Measurements from ENCODE around the gene OR5K1. TPM values are rescaled to one million over a fixed set of nuclear protein-coding genes. Genes with fewer than 3 reads are reported as not detected.

The OR5K1 gene
- polyA plus RNA-seq, 1 experiment: not detected

DNA sequence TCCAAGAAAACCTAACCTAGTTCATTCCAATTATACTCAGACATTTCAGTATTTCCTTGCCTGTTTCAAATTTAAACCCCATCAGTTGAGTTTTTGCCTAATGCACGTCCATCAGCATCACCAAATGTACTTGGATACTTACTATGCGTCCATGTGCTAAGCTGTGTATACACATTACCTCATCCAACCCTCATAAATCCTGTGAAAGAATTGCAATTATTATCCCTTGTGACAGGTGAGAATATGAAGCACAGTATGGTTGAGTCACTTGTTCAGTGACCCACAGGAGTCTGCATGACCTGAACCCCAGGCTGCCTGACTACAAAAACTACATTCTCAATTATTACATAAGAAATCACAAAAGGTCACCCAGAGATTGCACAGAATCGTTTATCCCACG, 37.0 kb downstream of the OR5K1 start:
- no peak overlapping the region for H3K27ac ChIP-seq (ENCODE audit: low read depth, low read length)
- no peaks in the 10 kb centered on the region for H3K9me3 ChIP-seq (ENCODE audit: control insufficient read depth, insufficient read depth, low read length)
- CTCF ChIA-PET: no interaction called here
- peaks cover 4% of the 10 kb centered on the region for H3K27me3 ChIP-seq (ENCODE audit: control insufficient read depth, insufficient read depth, low read length)
- TF ChIP-seq, protein P1, sequence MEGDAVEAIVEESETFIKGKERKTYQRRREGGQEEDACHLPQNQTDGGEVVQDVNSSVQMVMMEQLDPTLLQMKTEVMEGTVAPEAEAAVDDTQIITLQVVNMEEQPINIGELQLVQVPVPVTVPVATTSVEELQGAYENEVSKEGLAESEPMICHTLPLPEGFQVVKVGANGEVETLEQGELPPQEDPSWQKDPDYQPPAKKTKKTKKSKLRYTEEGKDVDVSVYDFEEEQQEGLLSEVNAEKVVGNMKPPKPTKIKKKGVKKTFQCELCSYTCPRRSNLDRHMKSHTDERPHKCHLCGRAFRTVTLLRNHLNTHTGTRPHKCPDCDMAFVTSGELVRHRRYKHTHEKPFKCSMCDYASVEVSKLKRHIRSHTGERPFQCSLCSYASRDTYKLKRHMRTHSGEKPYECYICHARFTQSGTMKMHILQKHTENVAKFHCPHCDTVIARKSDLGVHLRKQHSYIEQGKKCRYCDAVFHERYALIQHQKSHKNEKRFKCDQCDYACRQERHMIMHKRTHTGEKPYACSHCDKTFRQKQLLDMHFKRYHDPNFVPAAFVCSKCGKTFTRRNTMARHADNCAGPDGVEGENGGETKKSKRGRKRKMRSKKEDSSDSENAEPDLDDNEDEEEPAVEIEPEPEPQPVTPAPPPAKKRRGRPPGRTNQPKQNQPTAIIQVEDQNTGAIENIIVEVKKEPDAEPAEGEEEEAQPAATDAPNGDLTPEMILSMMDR (IDR thresholded peaks at IDR 0.05; ENCODE audit: low read depth, low read length): no peak
- POLR2A ChIA-PET: no interaction called here
- no peak for DNase-seq (ENCODE audit: low read depth, low spot score)
- H3K4me3 ChIP-seq (ENCODE audit: low read depth, low read length): no peak overlapping the region

DNA sequence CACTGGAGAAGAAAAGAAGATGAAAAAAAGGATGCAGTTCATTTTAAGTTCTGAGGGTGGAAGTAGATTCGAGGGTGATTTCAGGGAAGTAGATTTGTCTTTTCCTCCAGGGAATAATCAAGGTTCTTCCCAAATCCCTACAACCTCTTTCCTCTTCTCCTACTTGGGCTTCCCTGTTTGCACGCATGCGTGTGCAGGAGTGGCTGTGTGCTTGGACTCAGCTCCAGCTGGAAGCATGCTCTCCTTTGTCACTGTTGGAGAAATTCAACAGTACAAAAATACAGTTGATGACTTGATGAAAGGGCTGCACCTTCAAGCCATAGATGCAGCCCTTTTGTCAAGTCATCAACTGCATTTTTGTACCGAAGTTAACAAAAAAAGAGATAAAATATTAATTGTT, 38.3 kb downstream of the OR5K1 start:
- CTCF ChIA-PET: no interaction called here
- Histone ChIP-seq H3K4me3 (ENCODE audit: low read depth, low read length) (no peak overlapping the region), H3K9me3 (ENCODE audit: control insufficient read depth, insufficient read depth, low read length) (no peaks in the 10 kb centered on the region), H3K27ac (ENCODE audit: low read depth, low read length) (no peak overlapping the region), H3K27me3 (ENCODE audit: control insufficient read depth, insufficient read depth, low read length) (peaks cover 4% of the 10 kb centered on the region)
- DNase-seq (ENCODE audit: low read depth, low spot score): no peak
- POLR2A ChIA-PET: no interaction called here
- TF ChIP-seq, protein P1 (IDR thresholded peaks at IDR 0.05; ENCODE audit: low read depth, low read length): no peak

DNA sequence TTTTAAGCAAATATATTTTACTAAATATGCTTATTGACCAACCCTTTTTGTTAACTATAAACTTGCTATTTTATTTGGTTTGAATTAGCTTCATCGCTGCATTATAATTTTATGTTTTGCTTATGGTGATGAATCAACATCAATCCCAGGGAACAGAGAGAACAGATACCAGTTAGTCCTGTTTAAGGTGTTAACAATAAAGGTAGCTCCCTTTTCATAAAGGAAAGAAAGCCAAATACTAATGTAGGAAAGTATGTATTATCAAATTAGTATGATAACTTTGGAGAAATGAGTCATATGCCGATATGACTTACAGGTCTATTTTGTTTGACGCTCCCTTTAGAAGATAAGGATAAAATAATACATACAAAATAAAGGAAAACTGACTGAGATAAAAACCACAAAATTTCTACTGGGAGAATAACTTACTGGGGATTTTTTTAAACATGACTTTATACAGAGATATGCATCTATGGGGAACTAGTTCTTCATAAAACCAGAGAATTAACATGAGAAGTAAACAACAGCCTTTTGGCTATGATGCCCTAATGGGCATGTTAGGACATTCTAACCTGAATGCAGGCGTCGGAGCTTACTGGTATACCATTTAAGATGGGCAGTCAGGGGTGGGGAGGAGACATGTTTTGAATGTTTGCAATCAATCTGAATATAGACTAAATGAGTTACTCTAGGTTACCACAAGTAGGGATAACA, 39.0 kb downstream of the OR5K1 start:
- DNase-seq (ENCODE audit: low read depth, low spot score): no peak
- H3K4me3 ChIP-seq (ENCODE audit: low read depth, low read length): no peak overlapping the region
- ChIA-PET CTCF (no interaction called here), POLR2A (no interaction called here)
- H3K27ac ChIP-seq (ENCODE audit: low read depth, low read length): no peak overlapping the region
- peaks cover 4% of the 10 kb centered on the region for H3K27me3 ChIP-seq (ENCODE audit: control insufficient read depth, insufficient read depth, low read length)
- H3K9me3 ChIP-seq (ENCODE audit: control insufficient read depth, insufficient read depth, low read length): no peaks in the 10 kb centered on the region
- TF ChIP-seq, protein P1 (IDR thresholded peaks at IDR 0.05; ENCODE audit: low read depth, low read length): no peak

DNA sequence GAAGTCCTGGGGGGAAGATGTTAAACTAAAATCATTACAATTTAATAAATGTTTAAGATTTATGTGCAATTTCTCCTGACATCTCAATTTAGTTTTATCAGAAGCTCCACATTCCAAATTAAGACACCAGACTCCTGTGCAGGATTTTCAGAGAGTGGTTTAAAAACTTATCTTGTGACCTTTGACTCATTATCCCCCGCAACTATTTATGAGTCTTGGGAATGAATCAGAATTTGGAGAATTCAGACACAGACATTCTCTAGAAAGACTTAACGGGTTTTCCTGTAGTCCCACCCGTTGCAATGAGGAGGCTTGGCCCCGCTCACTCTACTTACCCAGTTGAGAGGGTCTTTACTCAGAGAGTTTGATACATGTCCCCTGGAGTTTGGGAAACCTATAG, 41.5 kb downstream of the OR5K1 start:
- CTCF ChIA-PET: no interaction called here
- no peak for DNase-seq (ENCODE audit: low read depth, low spot score)
- TF ChIP-seq, protein P1 (IDR thresholded peaks at IDR 0.05; ENCODE audit: low read depth, low read length): no peak
- POLR2A ChIA-PET: no interaction called here
- Histone ChIP-seq H3K27ac (ENCODE audit: low read depth, low read length) (no peak overlapping the region), H3K9me3 (ENCODE audit: control insufficient read depth, insufficient read depth, low read length) (no peaks in the 10 kb centered on the region), H3K4me3 (ENCODE audit: low read depth, low read length) (no peak overlapping the region), H3K27me3 (ENCODE audit: control insufficient read depth, insufficient read depth, low read length) (peaks cover 4% of the 10 kb centered on the region)

DNA sequence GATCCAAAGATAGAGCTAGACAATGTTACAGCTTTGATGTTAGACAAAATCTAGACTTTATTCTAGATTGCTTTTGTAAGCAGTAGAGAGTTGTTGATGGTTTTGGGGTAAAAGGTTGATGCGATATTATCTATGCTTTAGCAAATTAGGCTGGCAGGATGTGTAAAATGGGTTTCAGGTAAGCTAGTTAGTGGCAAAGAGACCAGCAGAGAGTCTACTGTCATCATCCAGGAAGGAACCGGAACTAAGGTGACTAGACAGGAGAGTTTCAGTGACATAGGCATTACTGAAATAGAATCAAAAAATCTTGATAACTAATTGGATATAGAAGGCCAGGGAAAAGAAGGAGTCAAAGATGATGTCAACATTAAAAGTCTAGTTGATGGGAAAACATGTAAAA, 45.6 kb downstream of the OR5K1 start:
- TF ChIP-seq, protein P1 (IDR thresholded peaks at IDR 0.05; ENCODE audit: low read depth, low read length): no peak
- Histone ChIP-seq H3K4me3 (ENCODE audit: low read depth, low read length) (no peak overlapping the region), H3K9me3 (ENCODE audit: control insufficient read depth, insufficient read depth, low read length) (no peaks in the 10 kb centered on the region), H3K27me3 (ENCODE audit: control insufficient read depth, insufficient read depth, low read length) (no peaks in the 10 kb centered on the region), H3K27ac (ENCODE audit: low read depth, low read length) (no peak overlapping the region)
- no peak for DNase-seq (ENCODE audit: low read depth, low spot score)
- CTCF ChIA-PET: interaction anchor here (1.1 kb wide), 1 partner anchor 470 kb away, joined by 3 read pairs; no protein-coding TSS in a partner anchor
- POLR2A ChIA-PET: no interaction called here

All from AG04450 (cell line).